D341Med (cell line): Measurements from ENCODE around the gene KCNJ5.

ENCODE experiments used
- DNase-seq: peaks from one replicate; pipeline ENCODE4 v3.0.0; 2012; ENCODE audit warnings: low spot score

The KCNJ5 gene

DNA sequence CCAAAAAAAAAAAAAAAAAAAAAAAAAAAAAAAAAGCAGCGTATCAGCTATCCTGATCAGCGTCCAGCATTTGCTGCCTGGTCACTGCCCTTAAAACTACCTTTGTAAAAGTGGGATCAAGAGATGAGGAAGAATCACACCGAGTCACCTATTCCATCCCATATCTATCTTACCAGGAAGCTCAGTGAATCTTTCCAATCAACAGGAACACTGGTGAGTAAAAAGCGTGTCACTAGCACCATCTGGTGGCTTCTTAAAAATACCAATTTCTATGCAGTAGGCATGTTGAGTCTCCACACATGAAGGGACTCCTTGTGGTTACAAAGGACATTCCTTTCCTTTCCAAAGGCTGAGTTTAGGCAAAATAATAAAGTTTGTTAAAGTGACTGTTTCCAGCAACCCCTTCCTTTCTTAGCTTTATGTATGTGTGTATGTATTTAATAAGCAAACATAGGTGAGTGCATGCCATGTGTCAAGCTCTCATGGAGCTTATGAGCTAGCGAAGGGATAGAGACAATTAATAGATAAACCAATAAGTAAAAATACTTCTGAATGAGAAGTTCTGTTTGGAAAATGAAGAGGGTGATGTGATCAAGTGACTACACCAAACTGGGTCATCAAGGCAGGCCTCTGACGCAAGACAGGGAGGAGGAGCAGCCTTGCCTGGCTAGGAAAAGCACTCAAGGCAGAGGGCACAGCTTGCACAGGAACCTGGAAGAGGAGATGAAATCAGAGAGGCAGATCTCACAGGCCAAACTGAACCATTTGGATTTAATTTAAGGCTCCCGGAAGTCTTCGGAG is 65.4 kb downstream of the KCNJ5 start:
- no peak for DNase-seq

DNA sequence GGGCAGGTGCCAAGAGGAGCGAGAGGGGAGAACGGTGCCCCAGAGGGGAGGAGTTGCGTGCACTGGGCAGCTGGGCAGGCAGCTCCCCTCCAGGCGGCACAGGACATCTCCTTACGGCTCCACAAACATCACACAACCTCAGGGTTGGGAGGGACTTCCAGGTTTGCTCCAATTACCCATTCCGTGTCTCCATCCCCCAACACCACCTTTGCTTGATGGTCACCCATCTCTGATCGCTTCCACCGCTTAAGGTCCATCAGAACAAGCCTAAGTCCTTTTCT is 66.0 kb downstream of the KCNJ5 start:
- no peak for DNase-seq

DNA sequence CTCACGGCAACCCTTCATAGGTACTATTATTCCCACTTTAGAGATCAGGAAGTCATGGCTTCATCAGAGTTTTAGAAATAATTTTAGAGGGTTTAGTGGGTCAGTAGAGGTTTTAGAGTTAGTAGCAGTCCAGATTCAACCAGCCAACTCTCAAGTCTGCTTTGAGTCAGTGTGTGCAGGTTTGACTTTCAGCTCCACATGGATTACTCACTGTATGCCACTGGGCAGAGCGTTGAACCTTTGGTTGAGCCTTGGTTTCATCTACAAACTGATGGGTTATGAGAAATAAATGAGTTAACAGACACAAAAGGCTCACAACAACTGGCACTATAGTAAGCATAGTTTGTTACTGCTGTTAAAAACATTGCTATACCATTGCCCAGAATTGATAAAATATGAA is 70.5 kb downstream of the KCNJ5 start:
- DNase-seq: no peak

DNA sequence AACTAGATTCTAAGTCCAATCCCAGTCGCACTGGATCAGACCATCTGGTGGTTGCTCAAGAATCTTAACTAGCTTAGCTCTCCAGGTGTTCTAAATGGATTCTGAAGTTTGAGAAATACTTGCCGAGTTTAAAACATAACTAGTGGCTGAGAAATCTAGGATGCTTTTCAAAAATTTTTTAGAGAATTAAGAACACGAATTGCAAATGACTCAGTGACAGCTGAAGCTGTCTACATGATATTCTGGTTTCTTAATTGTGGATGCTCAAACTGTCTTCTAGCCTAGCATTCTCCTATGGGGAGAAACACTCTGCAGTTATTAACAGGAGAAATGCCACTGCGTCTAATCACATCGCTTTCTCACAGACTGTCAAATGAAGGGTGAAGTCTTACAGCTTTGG is 71.7 kb downstream of the KCNJ5 start:
- no peak for DNase-seq

DNA sequence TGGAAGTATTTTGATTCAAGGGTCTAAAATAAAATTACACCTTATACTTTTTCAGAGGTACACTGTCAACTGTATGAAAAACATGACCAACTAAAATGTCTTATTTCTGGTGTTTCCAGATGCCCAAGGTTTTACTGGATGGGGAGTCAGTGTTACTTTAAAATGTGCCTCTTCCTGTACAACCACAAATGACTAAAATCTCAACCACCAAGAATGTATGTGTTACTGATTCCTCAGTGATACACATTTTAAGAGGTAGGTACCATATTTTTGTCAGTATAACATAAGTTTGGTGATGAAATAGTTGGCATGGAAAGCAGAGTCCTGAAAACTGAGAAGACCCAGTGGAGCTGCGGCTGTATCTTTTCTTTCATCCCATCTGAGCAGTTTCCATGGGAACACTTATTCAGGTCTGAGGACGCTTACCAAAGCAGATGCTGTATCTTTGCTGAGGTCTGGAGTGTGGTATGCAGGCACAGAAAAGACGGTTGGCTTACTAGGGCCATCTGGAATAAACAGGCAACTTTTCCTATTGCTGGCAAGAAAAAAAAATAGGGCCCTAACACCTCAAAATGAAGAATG is 72.7 kb downstream of the KCNJ5 start:
- DNase-seq: no peak

DNA sequence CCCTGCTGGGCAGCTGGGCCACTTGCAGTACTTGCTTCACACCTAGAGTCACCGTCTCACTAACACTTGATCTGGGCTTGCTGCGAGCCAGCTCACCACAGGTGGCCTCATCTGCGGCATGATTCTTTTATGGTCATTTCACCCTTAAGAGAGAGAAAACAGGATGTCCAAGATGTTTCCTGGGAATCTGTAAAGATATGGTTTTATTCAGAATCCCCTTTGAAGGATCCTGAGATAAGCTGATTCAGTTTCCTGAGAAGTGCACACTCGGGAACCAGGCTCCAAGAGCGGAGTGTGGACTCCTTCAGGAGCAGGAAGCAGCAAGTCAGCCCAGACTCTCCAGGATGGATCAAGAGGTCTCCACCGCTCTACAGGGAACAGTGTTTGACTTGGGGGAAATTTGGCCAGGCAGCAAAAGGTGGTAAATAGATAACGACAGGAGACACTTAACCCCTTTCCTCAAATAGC is 73.3 kb downstream of the KCNJ5 start:
- DNase-seq: no peak

DNA sequence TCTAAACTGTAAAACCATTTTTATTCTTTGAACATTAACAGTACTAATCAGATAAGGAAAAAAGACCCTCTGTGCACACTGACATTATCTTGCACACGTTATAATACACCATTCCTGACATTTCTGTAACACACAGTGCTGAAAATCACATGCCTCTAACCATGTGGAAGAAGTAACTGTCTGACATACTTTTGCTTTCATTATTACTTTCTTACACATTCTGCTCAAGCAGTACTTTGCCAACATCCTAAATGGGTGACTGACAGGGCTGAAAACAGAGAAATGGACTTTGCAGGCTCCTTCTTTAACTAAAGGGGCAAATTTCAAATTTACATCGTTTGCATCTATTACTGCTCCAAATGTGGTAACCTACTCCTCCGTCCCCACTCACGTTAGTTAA is 74.3 kb downstream of the KCNJ5 start:
- DNase-seq: no peak

DNA sequence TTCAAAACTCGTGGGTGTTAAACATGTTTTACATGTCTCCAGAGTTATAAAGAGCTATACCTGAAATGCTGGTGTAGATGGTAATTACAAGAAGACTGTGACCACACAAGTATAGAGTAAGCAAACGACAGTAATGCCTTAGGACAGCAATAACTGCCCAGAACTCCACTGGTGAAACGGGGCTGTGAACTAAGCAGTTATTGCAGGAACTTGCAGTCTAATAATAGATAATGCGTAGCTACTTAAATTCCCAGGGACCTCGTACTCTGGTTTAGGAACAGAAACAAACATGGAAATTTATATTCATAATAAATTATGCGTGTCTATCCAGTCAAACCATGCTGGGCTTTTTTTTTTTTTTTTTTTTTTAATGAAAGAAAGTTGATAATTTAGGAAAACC is 76.4 kb downstream of the KCNJ5 start:
- DNase-seq: no peak

DNA sequence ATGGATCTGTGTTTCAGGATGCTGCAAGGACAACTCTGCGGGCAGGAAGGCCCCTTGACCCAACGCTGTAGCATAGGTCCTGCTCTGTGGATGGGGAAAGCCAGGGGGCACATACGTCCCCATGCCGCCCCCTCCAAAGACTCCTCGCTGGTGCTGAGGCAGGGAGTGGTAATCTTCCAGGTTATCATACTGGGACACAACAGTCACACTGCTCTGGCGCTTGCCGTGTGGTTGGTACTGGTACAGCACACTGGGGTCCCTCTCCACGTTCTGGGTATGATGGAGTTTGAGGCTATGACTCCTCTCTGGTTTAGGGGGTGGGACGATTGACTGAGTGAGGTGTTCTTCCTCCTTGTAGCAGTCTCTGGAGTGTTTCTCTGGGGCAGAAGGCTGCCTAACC is 77.8 kb downstream of the KCNJ5 start:
- DNase-seq: no peak
